Endothelial cell (in vitro differentiated cells): ENCODE measurements around the gene SPTLC1. TPM values are rescaled to one million over a fixed set of nuclear protein-coding genes. Genes with fewer than 3 reads are reported as not detected.

Experiments
- DNase-seq: peaks from one replicate; pipeline ENCODE4 v3.0.0; 2021; ENCODE audit warnings: low spot score
- H3K27ac Mint-ChIP-seq: one replicate; pipeline ENCODE4 v1.8.0; 2021; ENCODE audit warnings: mixed read lengths, inconsistent platforms; ENCODE audit not compliant: unreplicated experiment
- H3K27me3 Mint-ChIP-seq: one replicate; pipeline ENCODE4 v1.8.0; 2021; ENCODE audit warnings: mild to moderate bottlenecking, moderate library complexity, mixed read lengths, inconsistent platforms; ENCODE audit not compliant: unreplicated experiment
- H3K36me3 Mint-ChIP-seq: one replicate; pipeline ENCODE4 v1.8.0; 2021; ENCODE audit warnings: mild to moderate bottlenecking, low read depth, mixed read lengths, inconsistent platforms; ENCODE audit not compliant: unreplicated experiment
- H3K4me1 Mint-ChIP-seq: one replicate; pipeline ENCODE4 v1.8.0; 2021; ENCODE audit warnings: mild to moderate bottlenecking, mixed read lengths, inconsistent platforms; ENCODE audit not compliant: unreplicated experiment
- H3K4me3 Mint-ChIP-seq: one replicate; pipeline ENCODE4 v1.8.0; 2021; ENCODE audit warnings: mild to moderate bottlenecking, mixed read lengths, inconsistent platforms; ENCODE audit not compliant: unreplicated experiment
- H3K9me3 Mint-ChIP-seq: one replicate; pipeline ENCODE4 v1.8.0; 2021; ENCODE audit warnings: mixed read lengths, inconsistent platforms; ENCODE audit not compliant: unreplicated experiment
- total RNA-seq: library from RNA; stranded (reverse); fragmentation: NEBNext Ultra II Directional; extraction: Animal tissue kit (Norgen Biotek cat#: 25700); gene quantifications from one replicate; pipeline ENCODE4 v1.2.1, GENCODE V29; 2021; ENCODE audit not compliant: unreplicated experiment
- TF ChIP-seq, protein P1 (sequence below): fragments of 200-600 bp; sonication (generic); IDR thresholded peaks from one replicate; pipeline ENCODE4 v1.5.0; 2021; ENCODE audit warnings: antibody characterized with exemption; ENCODE audit not compliant: unreplicated experiment

The SPTLC1 gene
- total RNA-seq, 1 donor from 2014 or later, result 69.2 TPM

DNA sequence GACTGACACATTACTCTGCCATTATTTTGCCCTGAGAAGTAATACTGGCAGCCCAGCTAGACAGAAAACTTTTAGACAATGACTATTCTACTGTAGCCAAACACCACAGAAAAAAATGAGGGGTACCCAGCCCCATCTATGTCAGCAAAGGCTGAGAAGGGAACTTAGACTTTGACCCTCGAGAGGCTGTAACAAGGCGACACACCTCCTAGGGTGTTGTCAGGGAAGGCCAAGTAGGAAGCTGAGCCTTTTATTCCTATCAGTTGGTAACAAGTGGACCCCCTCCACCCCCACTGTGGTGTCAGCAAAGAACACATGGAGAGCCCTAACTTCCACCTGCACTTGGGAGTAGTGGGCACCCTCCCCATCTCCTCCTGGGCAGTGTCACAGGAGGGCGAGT lies 55.6 kb downstream of the SPTLC1 start:
- Mint-ChIP-seq H3K36me3 (peaks cover 62% of the 10 kb centered on the region), H3K4me1 (no peaks in the 10 kb centered on the region), H3K9me3 (peaks cover 5% of the 10 kb centered on the region), H3K27me3 (no peaks in the 10 kb centered on the region), H3K4me3 (no peak overlapping the region), H3K27ac (no peak overlapping the region)
- TF ChIP-seq, protein P1, sequence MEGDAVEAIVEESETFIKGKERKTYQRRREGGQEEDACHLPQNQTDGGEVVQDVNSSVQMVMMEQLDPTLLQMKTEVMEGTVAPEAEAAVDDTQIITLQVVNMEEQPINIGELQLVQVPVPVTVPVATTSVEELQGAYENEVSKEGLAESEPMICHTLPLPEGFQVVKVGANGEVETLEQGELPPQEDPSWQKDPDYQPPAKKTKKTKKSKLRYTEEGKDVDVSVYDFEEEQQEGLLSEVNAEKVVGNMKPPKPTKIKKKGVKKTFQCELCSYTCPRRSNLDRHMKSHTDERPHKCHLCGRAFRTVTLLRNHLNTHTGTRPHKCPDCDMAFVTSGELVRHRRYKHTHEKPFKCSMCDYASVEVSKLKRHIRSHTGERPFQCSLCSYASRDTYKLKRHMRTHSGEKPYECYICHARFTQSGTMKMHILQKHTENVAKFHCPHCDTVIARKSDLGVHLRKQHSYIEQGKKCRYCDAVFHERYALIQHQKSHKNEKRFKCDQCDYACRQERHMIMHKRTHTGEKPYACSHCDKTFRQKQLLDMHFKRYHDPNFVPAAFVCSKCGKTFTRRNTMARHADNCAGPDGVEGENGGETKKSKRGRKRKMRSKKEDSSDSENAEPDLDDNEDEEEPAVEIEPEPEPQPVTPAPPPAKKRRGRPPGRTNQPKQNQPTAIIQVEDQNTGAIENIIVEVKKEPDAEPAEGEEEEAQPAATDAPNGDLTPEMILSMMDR, result no peak
- DNase-seq, result no peak

DNA sequence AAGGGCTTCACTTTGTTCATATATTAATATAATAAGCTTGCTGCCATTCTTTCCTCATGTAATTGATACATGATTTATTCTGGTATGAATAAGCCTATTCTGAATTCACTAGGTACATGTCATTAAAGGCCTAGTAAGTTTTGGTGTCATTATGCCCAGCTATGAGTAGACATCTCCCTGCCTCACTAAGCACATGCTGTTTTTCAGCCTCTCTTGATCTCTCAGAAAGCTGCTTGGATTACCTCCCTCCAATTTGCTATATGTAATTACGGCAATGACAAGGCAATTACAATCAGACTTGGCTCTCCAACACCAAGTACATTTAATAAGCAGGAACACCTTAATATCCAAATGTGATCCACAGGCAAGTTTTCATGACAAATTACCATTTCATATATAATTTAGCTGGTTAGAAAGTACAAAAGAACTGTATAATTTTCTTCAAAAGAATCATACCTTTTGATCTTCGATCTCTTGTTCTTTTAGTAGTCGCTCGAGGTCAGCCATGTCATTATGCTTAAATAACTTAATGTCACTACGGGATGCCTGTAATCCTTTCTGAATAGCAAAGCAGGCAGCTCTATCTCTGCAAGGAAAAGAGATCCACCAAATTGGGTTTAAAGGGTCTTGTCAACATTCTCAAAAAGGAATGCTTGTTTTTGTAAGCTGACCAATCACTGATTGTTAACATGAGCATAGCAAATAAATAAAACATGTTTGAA lies 56.3 kb downstream of the SPTLC1 start:
- H3K9me3 Mint-ChIP-seq, result peaks cover 5% of the 10 kb centered on the region
- DNase-seq, result no peak
- H3K4me3 Mint-ChIP-seq, result no peak overlapping the region
- peaks cover 62% of the 10 kb centered on the region for H3K36me3 Mint-ChIP-seq
- H3K27ac Mint-ChIP-seq, result no peak overlapping the region
- H3K27me3 Mint-ChIP-seq, result no peaks in the 10 kb centered on the region
- H3K4me1 Mint-ChIP-seq, result no peaks in the 10 kb centered on the region
- TF ChIP-seq, protein P1, result no peak

DNA sequence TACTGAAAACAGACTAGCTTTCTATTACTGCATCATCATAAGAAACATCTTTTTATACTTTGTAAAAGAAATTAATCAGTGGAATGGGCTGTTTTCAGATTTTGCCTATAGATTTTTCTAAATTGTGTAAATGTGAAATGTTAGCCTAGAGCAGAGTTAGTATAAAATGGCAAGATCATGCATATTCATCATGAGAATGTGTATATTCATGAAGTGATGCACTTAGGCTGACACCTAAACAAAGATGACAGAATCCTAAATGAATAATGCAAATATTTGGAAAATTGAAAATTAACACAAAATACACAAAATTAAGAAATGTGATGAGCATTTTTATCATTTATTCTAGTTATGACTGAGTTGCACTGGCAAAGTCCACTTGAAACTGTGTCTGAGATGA lies 57.2 kb downstream of the SPTLC1 start:
- no peak for DNase-seq
- no peaks in the 10 kb centered on the region for H3K27me3 Mint-ChIP-seq
- no peak overlapping the region for H3K27ac Mint-ChIP-seq
- H3K36me3 Mint-ChIP-seq, result peaks cover 59% of the 10 kb centered on the region
- no peaks in the 10 kb centered on the region for H3K9me3 Mint-ChIP-seq
- TF ChIP-seq, protein P1, result no peak
- H3K4me3 Mint-ChIP-seq, result no peak overlapping the region
- H3K4me1 Mint-ChIP-seq, result no peaks in the 10 kb centered on the region

GRCh38 chr9:92057226-92057625 lies 58.0 kb downstream of the SPTLC1 start:
- TF ChIP-seq, protein P1, result no peak
- Mint-ChIP-seq H3K27ac (no peak overlapping the region), H3K27me3 (no peaks in the 10 kb centered on the region), H3K36me3 (peaks cover 53% of the 10 kb centered on the region), H3K9me3 (no peaks in the 10 kb centered on the region), H3K4me1 (no peaks in the 10 kb centered on the region), H3K4me3 (no peak overlapping the region)
- DNase-seq, result no peak

- Mint-ChIP-seq H3K27ac (no peak overlapping the region), H3K27me3 (no peaks in the 10 kb centered on the region), H3K4me1 (no peaks in the 10 kb centered on the region), H3K36me3 (peaks cover 43% of the 10 kb centered on the region), H3K4me3 (no peak overlapping the region), H3K9me3 (no peaks in the 10 kb centered on the region)
- TF ChIP-seq, protein P1, result no peak
- DNase-seq, result no peak
Observed at GRCh38 chr9:92055624-92056023, 59.6 kb downstream of the SPTLC1 start.
